Measurements from ENCODE around the gene CROCC2. TPM values are rescaled to one million over a fixed set of nuclear protein-coding genes. Genes with fewer than 3 reads are reported as not detected.
A peak's percentile ranks its signal among the peaks of the same experiment; 100 is the strongest.

Gene CROCC2
- total RNA-seq, 4 donors from 2014 or later = not detected

DNA sequence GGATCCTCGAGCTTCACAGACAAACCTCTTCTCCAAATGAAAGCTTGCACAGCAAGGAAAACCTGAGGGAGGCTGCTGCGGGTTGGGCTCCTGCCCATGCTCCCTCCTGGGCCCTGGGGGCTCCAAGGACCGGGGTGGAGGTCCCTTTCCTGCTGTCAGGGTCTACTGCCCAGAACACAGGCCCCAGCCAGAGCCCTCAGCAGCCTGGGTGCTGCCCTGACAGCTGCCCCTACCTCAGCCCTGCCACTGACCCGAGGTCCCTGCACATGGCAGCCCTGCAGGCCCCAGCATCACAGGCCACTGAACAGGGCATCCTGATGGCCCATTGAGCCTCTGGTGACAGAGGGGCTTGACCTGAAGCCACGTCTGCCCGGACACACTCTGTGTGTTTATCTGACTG lies 41.0 kb downstream of the CROCC2 start:
- intact Hi-C loops (cut with DNase I; ENCODE audit: low total_unique reads) = no loop called here
- Histone ChIP-seq H3K9me3 (no peaks in the 10 kb centered on the region), H3K36me3 (no peaks in the 10 kb centered on the region), H3K27ac (no peak overlapping the region), H3K4me1 (no peaks in the 10 kb centered on the region), H3K4me3 (no peak overlapping the region), H3K27me3 (no peaks in the 10 kb centered on the region)
- 91% methylated on average over 6 of the region's 6 CpGs; no CpG with 5 or more reads in 1 of the 2 donors for WGBS, 2 donors (ENCODE audit: low coverage in 1 of 2)
- TF ChIP-seq POLR2AphosphoS5 (IDR thresholded peaks at IDR 0.05) = no peak
- TF ChIP-seq, protein P1, sequence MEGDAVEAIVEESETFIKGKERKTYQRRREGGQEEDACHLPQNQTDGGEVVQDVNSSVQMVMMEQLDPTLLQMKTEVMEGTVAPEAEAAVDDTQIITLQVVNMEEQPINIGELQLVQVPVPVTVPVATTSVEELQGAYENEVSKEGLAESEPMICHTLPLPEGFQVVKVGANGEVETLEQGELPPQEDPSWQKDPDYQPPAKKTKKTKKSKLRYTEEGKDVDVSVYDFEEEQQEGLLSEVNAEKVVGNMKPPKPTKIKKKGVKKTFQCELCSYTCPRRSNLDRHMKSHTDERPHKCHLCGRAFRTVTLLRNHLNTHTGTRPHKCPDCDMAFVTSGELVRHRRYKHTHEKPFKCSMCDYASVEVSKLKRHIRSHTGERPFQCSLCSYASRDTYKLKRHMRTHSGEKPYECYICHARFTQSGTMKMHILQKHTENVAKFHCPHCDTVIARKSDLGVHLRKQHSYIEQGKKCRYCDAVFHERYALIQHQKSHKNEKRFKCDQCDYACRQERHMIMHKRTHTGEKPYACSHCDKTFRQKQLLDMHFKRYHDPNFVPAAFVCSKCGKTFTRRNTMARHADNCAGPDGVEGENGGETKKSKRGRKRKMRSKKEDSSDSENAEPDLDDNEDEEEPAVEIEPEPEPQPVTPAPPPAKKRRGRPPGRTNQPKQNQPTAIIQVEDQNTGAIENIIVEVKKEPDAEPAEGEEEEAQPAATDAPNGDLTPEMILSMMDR (IDR thresholded peaks at IDR 0.05) = no peak
- TF ChIP-seq POLR2A (IDR thresholded peaks at IDR 0.05) = no peak
- no peak for TF ChIP-seq EP300 (IDR thresholded peaks at IDR 0.05; ENCODE audit: low read depth)
- in situ Hi-C loops (cut with MboI; ENCODE audit: low pct_ligation_motif_present in 1 of 4, low pct_unique_long_range_greater_than_20kb in 1 of 4, low sequenced_read_pairs in 3 of 4) = no loop called here
- peak; percentile 2 for DNase-seq

DNA sequence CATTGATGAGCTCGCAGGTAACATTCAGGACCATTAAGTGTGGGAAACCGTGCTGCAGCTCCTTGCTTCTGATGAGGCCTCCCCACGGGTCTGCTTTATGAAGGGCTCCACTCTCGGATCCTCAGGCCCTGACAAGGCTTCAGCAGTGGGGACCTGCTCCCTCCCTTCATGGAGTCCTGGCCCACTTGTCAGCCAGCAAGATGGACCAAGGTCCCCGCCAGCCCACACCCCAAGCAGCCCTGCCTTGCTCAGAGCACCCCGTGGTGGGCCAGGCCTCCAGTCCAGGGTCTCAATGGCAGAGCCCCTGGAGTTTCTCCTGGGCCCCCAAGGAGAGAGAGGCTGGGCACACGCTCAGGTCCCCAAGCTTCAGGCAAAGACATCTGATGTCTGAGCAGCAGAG lies 41.5 kb downstream of the CROCC2 start:
- no peaks in the 10 kb centered on the region for H3K9me3 ChIP-seq
- in situ Hi-C loops (cut with MboI; ENCODE audit: low pct_ligation_motif_present in 1 of 4, low pct_unique_long_range_greater_than_20kb in 1 of 4, low sequenced_read_pairs in 3 of 4) (no loop called here), intact Hi-C loops (cut with DNase I; ENCODE audit: low total_unique reads) (no loop called here)
- 93% methylated on average over 3 of the region's 7 CpGs; no CpG with 5 or more reads in 1 of the 2 donors for WGBS, 2 donors (ENCODE audit: low coverage in 1 of 2)
- no peaks in the 10 kb centered on the region for H3K36me3 ChIP-seq
- no peaks in the 10 kb centered on the region for H3K27me3 ChIP-seq
- no peak overlapping the region for H3K4me3 ChIP-seq
- TF ChIP-seq POLR2A (IDR thresholded peaks at IDR 0.05) = no peak
- TF ChIP-seq, protein P1 (IDR thresholded peaks at IDR 0.05) = no peak
- TF ChIP-seq POLR2AphosphoS5 (IDR thresholded peaks at IDR 0.05) = no peak
- no peak for DNase-seq
- no peak overlapping the region for H3K27ac ChIP-seq
- H3K4me1 ChIP-seq = no peaks in the 10 kb centered on the region

DNA sequence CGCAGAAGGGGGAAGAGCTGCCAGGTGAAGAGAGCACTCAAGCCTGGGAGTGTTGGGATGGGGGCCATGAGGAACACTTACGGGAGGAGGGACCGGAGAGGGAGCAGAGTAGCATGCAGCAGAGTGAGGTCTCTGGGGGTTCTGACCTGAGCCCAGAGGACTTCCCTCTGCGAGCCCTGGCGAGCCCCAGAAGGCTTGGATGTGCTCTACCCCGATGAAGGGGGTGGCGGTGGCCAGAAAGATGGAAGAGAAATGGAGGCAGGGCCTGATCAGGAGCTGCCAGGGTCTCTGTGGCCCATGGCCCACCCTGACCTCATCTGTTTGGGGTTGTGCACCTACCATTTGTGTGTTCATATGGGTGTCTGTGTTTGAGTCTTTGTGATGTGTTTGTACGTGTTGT lies 42.0 kb downstream of the CROCC2 start:
- WGBS, 2 donors (ENCODE audit: low coverage in 1 of 2) = 89 to 100% methylated on average over 2 to 8 of the region's 8 CpGs
- no peaks in the 10 kb centered on the region for H3K9me3 ChIP-seq
- in situ Hi-C loops (cut with MboI; ENCODE audit: low pct_ligation_motif_present in 1 of 4, low pct_unique_long_range_greater_than_20kb in 1 of 4, low sequenced_read_pairs in 3 of 4) = no loop called here
- peak; percentile 3 for DNase-seq
- H3K4me3 ChIP-seq = no peak overlapping the region
- TF ChIP-seq, protein P1 (IDR thresholded peaks at IDR 0.05) = no peak
- TF ChIP-seq POLR2AphosphoS5 (IDR thresholded peaks at IDR 0.05) = no peak
- no peak for TF ChIP-seq POLR2A (IDR thresholded peaks at IDR 0.05)
- TF ChIP-seq EP300 (IDR thresholded peaks at IDR 0.05; ENCODE audit: low read depth) = no peak
- H3K4me1 ChIP-seq = no peaks in the 10 kb centered on the region
- intact Hi-C loops (cut with DNase I; ENCODE audit: low total_unique reads) = no loop called here
- no peak overlapping the region for H3K27ac ChIP-seq
- no peaks in the 10 kb centered on the region for H3K36me3 ChIP-seq
- no peaks in the 10 kb centered on the region for H3K27me3 ChIP-seq

DNA sequence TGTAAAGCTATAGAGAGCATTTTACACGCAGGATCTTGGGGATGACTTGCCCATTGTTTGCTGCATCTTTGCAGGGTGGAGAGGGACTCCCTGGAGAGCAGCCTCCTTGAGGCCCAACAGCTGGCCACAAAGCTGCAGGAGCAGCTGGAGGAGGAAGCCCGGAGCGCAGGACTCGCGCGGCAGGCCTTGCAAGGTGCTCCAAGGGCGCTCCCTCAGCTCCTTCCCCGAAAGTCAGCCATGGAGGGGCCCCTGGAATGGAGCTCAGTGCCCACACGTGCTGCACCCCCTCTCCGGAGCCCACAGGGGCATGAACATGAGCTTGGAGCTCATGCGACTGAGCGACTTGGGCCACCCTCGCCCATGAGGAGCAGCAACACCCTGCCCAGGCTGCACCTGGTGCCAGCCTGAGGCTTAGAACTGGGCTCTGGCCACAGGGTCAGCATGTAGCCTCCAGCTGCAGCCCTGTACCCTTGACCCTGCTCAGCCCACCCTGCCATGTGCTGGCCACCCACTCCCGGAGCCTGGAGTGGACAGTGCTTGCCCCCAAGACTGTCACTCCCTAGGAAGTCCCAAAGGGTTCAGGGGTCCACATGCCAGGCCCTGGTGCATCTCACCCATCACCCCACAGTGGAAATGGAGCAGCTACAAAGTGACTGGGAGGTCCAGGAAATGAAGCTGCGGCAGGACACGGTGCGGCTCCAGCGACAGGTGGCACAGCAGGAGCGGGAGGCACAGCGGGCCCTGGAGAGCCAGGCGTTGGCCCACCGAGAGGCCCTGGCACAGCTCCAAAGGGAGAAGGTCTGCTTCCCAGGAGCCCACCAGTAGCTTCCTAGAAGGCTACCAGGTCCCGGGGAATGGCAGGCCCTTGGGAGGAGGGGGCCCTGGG lies 43.0 kb downstream of the CROCC2 start:
- H3K4me3 ChIP-seq = no peak overlapping the region
- in situ Hi-C loops (cut with MboI; ENCODE audit: low pct_ligation_motif_present in 1 of 4, low pct_unique_long_range_greater_than_20kb in 1 of 4, low sequenced_read_pairs in 3 of 4) = no loop called here
- 75% methylated on average over 23 of the region's 23 CpGs; no CpG with 5 or more reads in 1 of the 2 donors for WGBS, 2 donors (ENCODE audit: low coverage in 1 of 2)
- H3K4me1 ChIP-seq = no peaks in the 10 kb centered on the region
- intact Hi-C loops (cut with DNase I; ENCODE audit: low total_unique reads) = no loop called here
- H3K36me3 ChIP-seq = no peaks in the 10 kb centered on the region
- no peaks in the 10 kb centered on the region for H3K27me3 ChIP-seq
- TF ChIP-seq EP300 (IDR thresholded peaks at IDR 0.05; ENCODE audit: low read depth) (no peak), POLR2A (IDR thresholded peaks at IDR 0.05) (no peak), POLR2AphosphoS5 (IDR thresholded peaks at IDR 0.05) (no peak)
- TF ChIP-seq, protein P1 (IDR thresholded peaks at IDR 0.05) = no peak
- H3K27ac ChIP-seq = no peak overlapping the region
- no peaks in the 10 kb centered on the region for H3K9me3 ChIP-seq
- peak; percentile 3 for DNase-seq
